ENCODE results near the gene DNAJC13.
"Not testable (repeated sequence)": the region's sequence is repeated elsewhere in the genome, so short reads cannot be mapped to it uniquely, and the experiment has no call there.

DNAJC13 gene

DNA sequence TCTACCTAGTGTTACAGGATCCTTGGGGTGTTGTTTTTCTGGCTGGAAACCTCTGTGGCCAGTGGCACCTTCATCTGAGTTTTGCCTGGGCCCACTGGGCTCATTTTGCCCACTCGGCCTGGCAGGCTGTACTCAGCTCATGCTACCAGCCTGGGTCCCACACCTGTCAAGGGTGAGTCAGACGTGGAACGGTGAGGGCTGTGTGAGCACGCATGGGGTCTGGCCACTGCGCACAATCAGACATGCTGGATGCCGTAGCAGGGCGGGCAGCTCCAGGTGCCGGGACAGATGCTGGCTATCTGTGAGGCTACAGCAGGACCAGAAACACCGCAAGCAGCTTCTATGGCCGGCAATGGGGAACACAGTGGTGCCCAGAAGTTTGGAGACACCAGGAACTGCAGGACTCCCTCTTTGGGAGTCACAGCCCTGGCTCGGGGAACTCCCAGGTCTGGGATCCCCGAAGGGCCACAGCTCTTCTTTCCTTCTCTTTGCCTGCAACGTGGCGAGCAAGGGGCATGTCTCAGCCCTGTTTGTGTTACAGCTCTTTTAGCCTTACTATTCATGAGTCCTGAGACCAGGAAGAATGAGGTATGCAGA lies 35.9 kb upstream of the DNAJC13 start:
- TF ChIP-seq, protein P1, sequence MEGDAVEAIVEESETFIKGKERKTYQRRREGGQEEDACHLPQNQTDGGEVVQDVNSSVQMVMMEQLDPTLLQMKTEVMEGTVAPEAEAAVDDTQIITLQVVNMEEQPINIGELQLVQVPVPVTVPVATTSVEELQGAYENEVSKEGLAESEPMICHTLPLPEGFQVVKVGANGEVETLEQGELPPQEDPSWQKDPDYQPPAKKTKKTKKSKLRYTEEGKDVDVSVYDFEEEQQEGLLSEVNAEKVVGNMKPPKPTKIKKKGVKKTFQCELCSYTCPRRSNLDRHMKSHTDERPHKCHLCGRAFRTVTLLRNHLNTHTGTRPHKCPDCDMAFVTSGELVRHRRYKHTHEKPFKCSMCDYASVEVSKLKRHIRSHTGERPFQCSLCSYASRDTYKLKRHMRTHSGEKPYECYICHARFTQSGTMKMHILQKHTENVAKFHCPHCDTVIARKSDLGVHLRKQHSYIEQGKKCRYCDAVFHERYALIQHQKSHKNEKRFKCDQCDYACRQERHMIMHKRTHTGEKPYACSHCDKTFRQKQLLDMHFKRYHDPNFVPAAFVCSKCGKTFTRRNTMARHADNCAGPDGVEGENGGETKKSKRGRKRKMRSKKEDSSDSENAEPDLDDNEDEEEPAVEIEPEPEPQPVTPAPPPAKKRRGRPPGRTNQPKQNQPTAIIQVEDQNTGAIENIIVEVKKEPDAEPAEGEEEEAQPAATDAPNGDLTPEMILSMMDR (conservative IDR thresholded peaks at IDR 0.05; ENCODE audit: control insufficient read depth, insufficient read depth, low read depth, low read length), result no peak
- no peak overlapping the region for H3K4me3 ChIP-seq (ENCODE audit: control insufficient read depth, low read depth, low read length)
- no peak for DNase-seq (ENCODE audit: low read depth)

DNA sequence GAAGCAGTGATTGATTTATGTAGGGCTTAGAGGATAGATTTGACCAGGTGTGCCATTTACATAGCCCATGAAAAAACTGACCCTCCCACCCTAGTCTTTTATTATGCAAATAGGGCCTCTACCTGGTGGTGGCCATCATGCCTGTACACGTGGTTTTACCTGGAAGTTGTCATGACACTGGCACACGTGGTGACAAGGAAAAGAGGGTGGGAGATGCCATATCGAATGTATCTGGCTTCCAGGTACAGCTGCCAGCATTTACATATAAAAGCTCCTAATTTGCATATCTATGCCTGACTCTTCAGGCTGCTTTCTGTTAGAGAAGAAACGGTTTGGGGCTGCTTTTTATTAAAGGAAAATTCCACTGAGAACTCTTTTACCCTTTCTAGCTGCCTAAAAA lies 35.0 kb upstream of the DNAJC13 start:
- no peak for DNase-seq (ENCODE audit: low read depth)
- TF ChIP-seq, protein P1 (conservative IDR thresholded peaks at IDR 0.05; ENCODE audit: control insufficient read depth, insufficient read depth, low read depth, low read length), result no peak

GRCh38 chr3:132382688-132383194 lies 34.6 kb upstream of the DNAJC13 start:
- no peak for DNase-seq (ENCODE audit: low read depth)
- no peak overlapping the region for H3K4me3 ChIP-seq (ENCODE audit: control insufficient read depth, low read depth, low read length)
- TF ChIP-seq, protein P1 (conservative IDR thresholded peaks at IDR 0.05; ENCODE audit: control insufficient read depth, insufficient read depth, low read depth, low read length), result no peak

More for the DNA sequence above, 35.0 kb upstream of the DNAJC13 start:
- no peak overlapping the region for H3K4me3 ChIP-seq (ENCODE audit: control insufficient read depth, low read depth, low read length)

DNA sequence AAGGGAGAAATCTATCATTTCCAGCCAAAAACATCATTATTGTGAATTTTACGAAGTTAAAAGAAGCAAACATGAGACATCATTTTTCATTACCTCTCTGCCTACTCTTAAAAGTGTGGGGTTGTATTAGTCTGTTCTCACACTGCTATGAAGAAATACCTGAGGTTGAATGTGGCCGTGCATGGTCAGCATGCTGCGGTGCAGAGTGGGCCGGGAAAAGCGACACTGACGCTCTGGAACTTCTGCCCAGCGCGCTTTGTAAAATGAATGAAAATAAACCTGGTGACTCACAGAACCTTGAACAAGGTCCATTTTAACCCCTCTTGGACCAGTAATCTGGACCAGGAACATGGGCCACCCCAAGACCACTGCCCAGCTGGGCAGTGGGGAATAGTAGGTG lies 31.0 kb upstream of the DNAJC13 start:
- H3K4me3 ChIP-seq (ENCODE audit: control insufficient read depth, low read depth, low read length), result no peak overlapping the region
- no peak for DNase-seq (ENCODE audit: low read depth)
- TF ChIP-seq, protein P1 (conservative IDR thresholded peaks at IDR 0.05; ENCODE audit: control insufficient read depth, insufficient read depth, low read depth, low read length), result no peak

DNA sequence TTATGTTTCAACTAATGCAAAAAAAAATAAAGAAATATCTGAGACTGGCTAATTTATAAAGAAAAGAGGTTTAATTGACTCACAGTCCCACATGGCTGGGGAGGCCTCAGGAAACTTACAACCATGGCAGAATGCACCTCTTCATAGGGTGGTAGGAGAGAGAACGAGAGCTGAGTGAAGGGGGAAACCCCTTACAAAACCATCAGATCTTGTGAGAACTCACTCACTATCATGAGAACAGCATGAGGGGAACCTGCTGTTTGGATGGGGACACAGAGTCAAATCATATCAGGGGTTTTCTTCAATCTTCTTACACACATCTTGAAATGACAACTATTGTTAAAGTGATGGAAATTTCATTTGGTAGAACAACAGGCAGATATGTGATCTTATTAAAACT lies 24.6 kb upstream of the DNAJC13 start:
- not testable (repeated sequence) for DNase-seq (ENCODE audit: low read depth); H3K4me3 ChIP-seq (ENCODE audit: control insufficient read depth, low read depth, low read length)

DNA sequence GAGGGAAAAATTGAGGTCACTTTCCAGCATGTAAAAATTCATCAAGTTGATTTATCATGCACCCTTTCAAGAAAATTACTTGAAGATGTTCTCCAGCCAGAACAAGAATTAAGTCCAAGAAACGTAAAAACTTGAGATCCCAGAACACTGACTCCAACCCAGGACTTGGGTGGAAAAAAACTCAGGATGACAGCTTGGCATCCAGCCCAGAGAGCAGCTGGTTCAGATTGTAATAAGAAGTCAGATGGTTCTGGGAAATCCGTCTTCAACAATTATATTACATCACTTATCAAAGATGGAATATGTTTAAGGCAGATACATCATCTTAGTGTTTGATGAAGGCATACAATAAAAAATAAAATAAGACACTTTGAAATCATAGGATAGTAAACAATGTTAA lies 23.0 kb upstream of the DNAJC13 start:
- no peak overlapping the region for H3K4me3 ChIP-seq (ENCODE audit: control insufficient read depth, low read depth, low read length)
- TF ChIP-seq, protein P1 (conservative IDR thresholded peaks at IDR 0.05; ENCODE audit: control insufficient read depth, insufficient read depth, low read depth, low read length), result no peak
- peak; percentile 69 for DNase-seq (ENCODE audit: low read depth)

- no peak overlapping the region for H3K4me3 ChIP-seq (ENCODE audit: control insufficient read depth, low read depth, low read length)
- no peak for DNase-seq (ENCODE audit: low read depth)
- TF ChIP-seq, protein P1 (conservative IDR thresholded peaks at IDR 0.05; ENCODE audit: control insufficient read depth, insufficient read depth, low read depth, low read length), result no peak
Observed at GRCh38 chr3:132395126-132395525, 22.2 kb upstream of the DNAJC13 start.
